Spinal cord (tissue), 10 donors: Measurements from ENCODE around the gene SLC25A46. TPM values are rescaled to one million over a fixed set of nuclear protein-coding genes. Genes with fewer than 3 reads are reported as not detected.
"Not testable (repeated sequence)": the region's sequence is repeated elsewhere in the genome, so short reads cannot be mapped to it uniquely, and the experiment has no call there.

Experiments
- DNase-seq, 6 donors: peaks; one replicate each; pipeline versions ENCODE4 v3.0.0 to v3.0.0-alpha.2; 2013 to 2015; ENCODE audit warnings: low spot score in 6 of 6, low read depth in 4 of 6
- H3K27ac ChIP-seq: one replicate; pipeline ENCODE4 v1.5.1; 2013; ENCODE audit warnings: low read depth, low read length, control low read depth
- H3K27me3 ChIP-seq: one replicate; pipeline ENCODE4 v1.6.1; 2013; ENCODE audit warnings: low read length; ENCODE audit not compliant: control insufficient read depth, insufficient read depth
- H3K36me3 ChIP-seq: one replicate; pipeline ENCODE4 v1.6.1; 2013; ENCODE audit warnings: low read length; ENCODE audit not compliant: control insufficient read depth, insufficient read depth
- H3K4me1 ChIP-seq: one replicate; pipeline ENCODE4 v1.6.1; 2013; ENCODE audit warnings: low read length; ENCODE audit not compliant: control insufficient read depth, insufficient read depth
- H3K4me3 ChIP-seq: one replicate; pipeline ENCODE4 v1.5.1; 2013; ENCODE audit warnings: low read depth, low read length, control low read depth
- H3K9me3 ChIP-seq: one replicate; pipeline ENCODE4 v1.6.1; 2013; ENCODE audit warnings: low read length; ENCODE audit not compliant: control insufficient read depth, insufficient read depth
- WGBS: methylation state at CpG from one replicate; pipeline ENCODE4 v1.1.5; 2013; ENCODE audit warnings: missing lambda C conversion rate; ENCODE audit not compliant: insufficient coverage; 5-methylcytosine and 5-hydroxymethylcytosine counted together
- polyA plus RNA-seq, 2 donors: library from polyadenylated mRNA; unstranded; fragments of 120-200 nt; gene quantifications; one replicate each; pipeline ENCODE4 v1.2.1, GENCODE V29; 2013; ENCODE audit not compliant: insufficient read length in 2 of 2
- total RNA-seq, 2 donors: library from RNA; depleted of rRNA in 1 of 2; stranded (reverse); fragments of 120-200 nt in 1 of 2; fragments of >200 nt in 1 of 2; gene quantifications; one replicate each; pipeline versions ENCODE4 v1.2.3 to v1.2.4, GENCODE V29; 2013 to 2014
- donor health status: healthy.

SLC25A46 gene
- total and polyA plus RNA-seq, 4 donors = 42.4 to 135 (median 60.7) TPM

GRCh38 chr5:110716247-110717245 is 22.3 kb upstream of the SLC25A46 start:
- Histone ChIP-seq H3K27ac (no peak overlapping the region), H3K27me3 (no peaks in the 10 kb centered on the region), H3K4me1 (no peaks in the 10 kb centered on the region), H3K36me3 (no peaks in the 10 kb centered on the region), H3K4me3 (no peak overlapping the region), H3K9me3 (no peaks in the 10 kb centered on the region)
- 60% methylated on average over 1 of the region's 5 CpGs for WGBS
- DNase-seq = no peak

GRCh38 chr5:110718311-110718710 is 20.5 kb upstream of the SLC25A46 start:
- no peak overlapping the region for H3K27ac ChIP-seq
- H3K36me3 ChIP-seq = no peaks in the 10 kb centered on the region
- no peaks in the 10 kb centered on the region for H3K4me1 ChIP-seq
- H3K27me3 ChIP-seq = no peaks in the 10 kb centered on the region
- no peak overlapping the region for H3K4me3 ChIP-seq
- no peaks in the 10 kb centered on the region for H3K9me3 ChIP-seq
- no peak for DNase-seq
- WGBS = no CpG with 5 or more reads among the region's 2 CpGs

- Histone ChIP-seq H3K27me3 (no peaks in the 10 kb centered on the region), H3K36me3 (no peaks in the 10 kb centered on the region), H3K27ac (no peak within 1 kb of the TSS), H3K9me3 (no peaks in the 10 kb centered on the region), H3K4me1 (no peaks in the 10 kb centered on the region), H3K4me3 (peak within 1 kb of the TSS; percentile 41)
- WGBS = 47% methylated on average over 10 of the region's 17 CpGs
- DNase-seq = peak; percentile 54 to 97 (median 71)
Measured at GRCh38 chr5:110726249-110727024, 12.4 kb upstream of the SLC25A46 start, which contains the start of gene TMEM232. Gene TMEM232 (minus strand): TSS chr5:110726671. CDS start chr5:110667352, 59,319 bp downstream.

GRCh38 chr5:110727025-110727314 is 11.8 kb upstream of the SLC25A46 start:
- H3K27ac ChIP-seq = no peak overlapping the region

GRCh38 chr5:110731499-110731898 is 7.3 kb upstream of the SLC25A46 start:
- WGBS = 94% methylated on average over 2 of the region's 2 CpGs
- not testable (repeated sequence) for H3K4me3 ChIP-seq, DNase-seq, H3K4me1 ChIP-seq, H3K9me3 ChIP-seq, H3K27me3 ChIP-seq, H3K27ac ChIP-seq, H3K36me3 ChIP-seq

More at GRCh38 chr5:110727025-110727314, 11.8 kb upstream of the SLC25A46 start:
- Histone ChIP-seq H3K4me3 (peak overlapping the region; percentile 41), H3K27me3 (no peaks in the 10 kb centered on the region), H3K36me3 (no peaks in the 10 kb centered on the region), H3K9me3 (no peaks in the 10 kb centered on the region), H3K4me1 (no peaks in the 10 kb centered on the region)
- WGBS = 67% methylated on average over 1 of the region's 5 CpGs
- DNase-seq = no peak

- H3K27ac ChIP-seq = no peak overlapping the region
- H3K4me3 ChIP-seq = no peak overlapping the region
- DNase-seq = no peak
- peaks cover 2% of the 10 kb centered on the region for H3K4me1 ChIP-seq
- H3K9me3 ChIP-seq = no peaks in the 10 kb centered on the region
- WGBS = no CpG with 5 or more reads among the region's 2 CpGs
- H3K36me3 ChIP-seq = no peaks in the 10 kb centered on the region
- H3K27me3 ChIP-seq = no peaks in the 10 kb centered on the region
Measured at GRCh38 chr5:110734101-110734500, 4.7 kb upstream of the SLC25A46 start.

GRCh38 chr5:110735556-110735955 is 3.3 kb upstream of the SLC25A46 start:
- Histone ChIP-seq H3K4me3 (no peak overlapping the region), H3K27me3 (no peaks in the 10 kb centered on the region), H3K4me1 (peaks cover 2% of the 10 kb centered on the region), H3K27ac (no peak overlapping the region), H3K9me3 (no peaks in the 10 kb centered on the region), H3K36me3 (no peaks in the 10 kb centered on the region)
- WGBS = no CpG with 5 or more reads among the region's 1 CpG
- DNase-seq = no peak

- H3K27ac ChIP-seq = no peak overlapping the region
- H3K4me3 ChIP-seq = no peak overlapping the region
- DNase-seq = no peak
- H3K36me3 ChIP-seq = no peaks in the 10 kb centered on the region
- 65% methylated on average over 3 of the region's 3 CpGs for WGBS
- no peaks in the 10 kb centered on the region for H3K27me3 ChIP-seq
- no peaks in the 10 kb centered on the region for H3K9me3 ChIP-seq
- peaks cover 2% of the 10 kb centered on the region for H3K4me1 ChIP-seq
Measured at GRCh38 chr5:110736753-110737152, 2.1 kb upstream of the SLC25A46 start.

- 2% methylated on average over 10 of the region's 14 CpGs for WGBS
- no peaks in the 10 kb centered on the region for H3K27me3 ChIP-seq
- DNase-seq = peak in 1 of 6 donors; percentile 11
- H3K36me3 ChIP-seq = no peaks in the 10 kb centered on the region
- H3K4me3 ChIP-seq = peak overlapping the region; percentile 92
- no peaks in the 10 kb centered on the region for H3K9me3 ChIP-seq
- H3K27ac ChIP-seq = peak overlapping the region; percentile 84
- H3K4me1 ChIP-seq = peaks cover 2% of the 10 kb centered on the region
Measured at GRCh38 chr5:110738503-110738811, 350 bp upstream of the SLC25A46 start.
